MM.1S (cell line): ENCODE results near the gene SRP19.

Experiments used
- DNase-seq: peaks from one replicate; pipeline ENCODE4 v3.0.0-alpha.2; 2015
- H2AFZ ChIP-seq: fragments of 300-600 bp; sonication (generic); 2 replicates; pipeline ENCODE4 v1.6.0; 2016; ENCODE audit warnings: antibody characterized with exemption, low read length
- H3F3A ChIP-seq: fragments of 300-600 bp; sonication (generic); 2 replicates; pipeline ENCODE4 v1.6.1; 2016; ENCODE audit warnings: mild to moderate bottlenecking, antibody characterized with exemption, low read length, moderate library complexity, mixed read lengths; ENCODE audit not compliant: insufficient read depth
- H3K27ac ChIP-seq: fragments of 300-600 bp; sonication (generic); 2 replicates; pipeline ENCODE4 v1.5.1; 2016; ENCODE audit warnings: mild to moderate bottlenecking, low read length
- H3K27me3 ChIP-seq: fragments of 300-600 bp; sonication (generic); replicated peaks from 2 replicates; pipeline ENCODE4 v1.6.0; 2016; ENCODE audit warnings: low read length; ENCODE audit not compliant: insufficient read depth
- H3K36me3 ChIP-seq: fragments of 300-600 bp; sonication (generic); replicated peaks from 2 replicates; pipeline ENCODE4 v1.6.1; 2016; ENCODE audit warnings: mild to moderate bottlenecking, low read length, mixed read lengths; ENCODE audit not compliant: insufficient read depth
- H3K4me1 ChIP-seq: fragments of 300-600 bp; sonication (generic); 2 replicates; pipeline ENCODE4 v1.6.1; 2016; ENCODE audit warnings: low read length, mixed read lengths
- H3K4me2 ChIP-seq: fragments of 300-600 bp; sonication (generic); 2 replicates; pipeline ENCODE4 v1.6.0; 2016; ENCODE audit warnings: low read depth, low read length
- H3K4me3 ChIP-seq: fragments of 300-600 bp; sonication (generic); 2 replicates; pipeline ENCODE4 v1.5.1; 2016; ENCODE audit warnings: low read length, mixed read lengths
- H3K79me2 ChIP-seq: fragments of 300-600 bp; sonication (generic); 2 replicates; pipeline ENCODE4 v1.6.1; 2016; ENCODE audit warnings: mixed run types, low read length, mixed read lengths
- H3K9ac ChIP-seq: fragments of 300-600 bp; sonication (generic); 2 replicates; pipeline ENCODE4 v1.6.1; 2016; ENCODE audit warnings: low read length, mixed read lengths
- H3K9me2 ChIP-seq: fragments of 300-600 bp; sonication (generic); replicated peaks from 2 replicates; pipeline ENCODE4 v1.6.1; 2016; ENCODE audit warnings: mild to moderate bottlenecking, low read length, mixed read lengths; ENCODE audit not compliant: insufficient read depth
- H3K9me3 ChIP-seq: fragments of 300-600 bp; sonication (generic); replicated peaks from 2 replicates; pipeline ENCODE4 v1.6.1; 2016; ENCODE audit warnings: mild to moderate bottlenecking, low read length, mixed read lengths; ENCODE audit not compliant: insufficient read depth
- H4K20me1 ChIP-seq: fragments of 300-600 bp; sonication (generic); 2 replicates; pipeline ENCODE4 v1.6.1; 2016; ENCODE audit warnings: mild to moderate bottlenecking, low read length, moderate library complexity, mixed read lengths; ENCODE audit not compliant: insufficient read depth
- CTCF ChIP-seq: fragments of 300-600 bp; sonication (generic); IDR thresholded peaks from 2 replicates; pipeline ENCODE4 v1.5.1; 2016; ENCODE audit warnings: antibody characterized with exemption, low read length, mixed read lengths
- EZH2 ChIP-seq: fragments of 300-600 bp; sonication (generic); optimal IDR thresholded peaks from 2 replicates; pipeline ENCODE3; 2017; ENCODE audit warnings: low read depth, mild to moderate bottlenecking, antibody characterized with exemption, low read length, mixed read lengths
- EZH2phosphoT487 ChIP-seq: fragments of 300-600 bp; sonication (generic); IDR thresholded peaks from 2 replicates; pipeline ENCODE4 v1.6.1; 2018; ENCODE audit warnings: antibody characterized with exemption, low read length

SRP19 gene

GRCh38 chr5:112914584-112914983 is 53.5 kb downstream of the SRP19 start:
- peaks cover 16% of the 10 kb centered on the region for H3F3A ChIP-seq
- H2AFZ ChIP-seq = no peak overlapping the region
- TF ChIP-seq EZH2 (no peak), CTCF (no peak), EZH2phosphoT487 (no peak)
- H3K36me3 ChIP-seq = peaks cover 4% of the 10 kb centered on the region; the same call in 1 of the 2 replicates
- H3K9me3 ChIP-seq = no peaks in the 10 kb centered on the region
- peaks cover 23% of the 10 kb centered on the region for H3K4me1 ChIP-seq
- no peak overlapping the region for H3K9ac ChIP-seq
- H4K20me1 ChIP-seq = no peaks in the 10 kb centered on the region
- peaks cover 96% of the 10 kb centered on the region for H3K79me2 ChIP-seq
- no peaks in the 10 kb centered on the region for H3K9me2 ChIP-seq
- H3K4me2 ChIP-seq = no peak overlapping the region
- H3K27ac ChIP-seq = no peak overlapping the region
- no peak for DNase-seq
- H3K27me3 ChIP-seq = no peaks in the 10 kb centered on the region
- H3K4me3 ChIP-seq = no peak overlapping the region

- no peak for TF ChIP-seq EZH2
- no peak for TF ChIP-seq EZH2phosphoT487
- TF ChIP-seq CTCF = no peak
- Histone ChIP-seq H3K9me3 (no peaks in the 10 kb centered on the region), H3K4me1 (peaks cover 34% of the 10 kb centered on the region), H3F3A (peaks cover 16% of the 10 kb centered on the region), H3K79me2 (peaks cover 97% of the 10 kb centered on the region), H3K4me2 (peak overlapping the region; percentile 21), H3K27me3 (no peaks in the 10 kb centered on the region), H3K27ac (peak overlapping the region; percentile 6; the same call in 1 of the 2 replicates), H2AFZ (no peak overlapping the region), H3K9ac (no peak overlapping the region), H3K36me3 (peaks cover 3% of the 10 kb centered on the region; the same call in 1 of the 2 replicates), H3K4me3 (no peak overlapping the region), H4K20me1 (no peaks in the 10 kb centered on the region), H3K9me2 (no peaks in the 10 kb centered on the region)
- DNase-seq = peak; percentile 45
Observed at GRCh38 chr5:112915831-112916230, 54.7 kb downstream of the SRP19 start.

GRCh38 chr5:112917453-112917995 is 56.4 kb downstream of the SRP19 start:
- Histone ChIP-seq H3K36me3 (peaks cover 3% of the 10 kb centered on the region; the same call in 1 of the 2 replicates), H3K27ac (no peak overlapping the region), H3K9ac (no peak overlapping the region), H4K20me1 (no peaks in the 10 kb centered on the region), H3K27me3 (no peaks in the 10 kb centered on the region), H3K79me2 (peaks cover 93% of the 10 kb centered on the region), H3K4me1 (peaks cover 36% of the 10 kb centered on the region), H2AFZ (no peak overlapping the region), H3K9me2 (no peaks in the 10 kb centered on the region), H3F3A (peaks cover 18% of the 10 kb centered on the region), H3K4me2 (peak overlapping the region; percentile 0; the same call in 1 of the 2 replicates), H3K9me3 (no peaks in the 10 kb centered on the region), H3K4me3 (no peak overlapping the region)
- no peak for DNase-seq
- TF ChIP-seq EZH2phosphoT487 (no peak), CTCF (peak; percentile 43)
